ENCODE data around the gene ARHGAP15. TPM values are rescaled to one million over a fixed set of nuclear protein-coding genes. Genes with fewer than 3 reads are reported as not detected.

ARHGAP15 gene
- total RNA-seq, 1 experiment from 2014 or later = 82.8 TPM

- peaks cover 6% of the 10 kb centered on the region for H3K4me1 ChIP-seq (ENCODE audit: low read length)
- DNase-seq = no peak
- no peak overlapping the region for H2AFZ ChIP-seq (ENCODE audit: low read length)
- H3K27me3 ChIP-seq (ENCODE audit: low read length) = no peaks in the 10 kb centered on the region
- H3K36me3 ChIP-seq (ENCODE audit: insufficient read depth, low read length) = no peaks in the 10 kb centered on the region
- H3K4me2 ChIP-seq (ENCODE audit: low read depth, low read length, poor library complexity, severe bottlenecking) = no peak overlapping the region
- H4K20me1 ChIP-seq (ENCODE audit: insufficient read depth, low read depth, low read length) = no peaks in the 10 kb centered on the region
- H3K79me2 ChIP-seq (ENCODE audit: low read length) = no peaks in the 10 kb centered on the region
- no peak overlapping the region for H3K9ac ChIP-seq (ENCODE audit: low read length)
- no peak overlapping the region for H3K4me3 ChIP-seq (ENCODE audit: low read length)
- no peak overlapping the region for H3K27ac ChIP-seq (ENCODE audit: low read length)
- H3K9me3 ChIP-seq (ENCODE audit: low read length) = no peaks in the 10 kb centered on the region
- no peaks in the 10 kb centered on the region for H3K9me2 ChIP-seq (replicated peaks; ENCODE audit: insufficient read depth, low read length)
These were observed 687.7 kb downstream of the ARHGAP15 start for GRCh38 chr2:143816916-143817315.

Small RNAs within 50 kb of the gene (small RNA-seq; reads per million reads assigned to genes)
- not detected for gene MTND4LP12
